ENCODE results near the gene MRPS5.

Gene MRPS5

DNA sequence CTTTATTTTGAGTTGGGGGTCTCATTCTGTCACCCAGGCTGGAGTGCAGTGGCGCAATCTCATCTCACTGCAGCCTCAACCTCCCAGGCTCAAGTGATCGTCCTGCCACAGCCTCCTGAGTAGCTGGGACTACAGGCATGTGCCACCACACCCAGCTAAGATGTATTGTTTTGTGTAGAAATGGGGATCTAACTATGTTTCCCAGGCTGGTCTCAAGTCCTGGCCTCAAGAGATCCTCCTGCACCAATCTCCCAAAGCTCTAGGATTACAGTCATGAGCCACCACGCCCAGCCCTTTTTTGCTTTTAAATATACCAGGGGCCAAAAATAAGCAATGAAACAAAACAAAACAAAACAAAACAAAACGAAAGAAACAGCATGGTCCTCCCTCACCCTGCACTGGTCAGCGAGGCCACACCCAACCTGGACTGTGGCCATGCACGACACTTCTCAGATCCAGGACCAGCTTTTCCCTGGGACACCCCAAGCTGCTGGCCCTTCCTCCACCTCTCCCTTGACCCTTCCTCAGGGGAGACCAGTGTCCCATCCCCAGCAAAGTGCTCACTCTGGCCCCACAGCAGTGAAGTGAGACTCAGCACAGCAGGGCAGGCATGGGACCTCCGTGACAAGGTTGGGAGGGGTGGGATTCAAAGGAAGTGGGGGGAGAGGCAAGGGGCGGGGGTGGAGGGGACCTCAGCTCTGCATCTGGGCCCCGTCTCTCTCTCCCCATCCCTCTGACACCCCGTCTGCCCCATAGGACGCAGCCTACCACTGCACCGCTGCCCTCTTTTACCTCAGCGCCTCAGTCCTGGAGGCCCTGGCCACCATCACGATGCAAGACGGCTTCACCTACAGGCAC, 72.6 kb downstream of the MRPS5 start:
- no peaks in the 10 kb centered on the region for H3K79me2 ChIP-seq (ENCODE audit: insufficient read depth, low read length)
- no peaks in the 10 kb centered on the region for H3K9me2 ChIP-seq (replicated peaks; ENCODE audit: low read depth, low read length)
- H4K20me1 ChIP-seq (ENCODE audit: insufficient read depth, low read length, poor library complexity, severe bottlenecking), result no peaks in the 10 kb centered on the region
- no peaks in the 10 kb centered on the region for H3F3A ChIP-seq (ENCODE audit: low read depth)
- H3K27me3 ChIP-seq (ENCODE audit: insufficient read depth, low read length, poor library complexity, severe bottlenecking), result no peaks in the 10 kb centered on the region
- H2AFZ ChIP-seq (ENCODE audit: low read length), result no peak overlapping the region
- no peak overlapping the region for H3K4me2 ChIP-seq (ENCODE audit: low read depth, low read length, poor library complexity, severe bottlenecking)
- no peaks in the 10 kb centered on the region for H3K4me1 ChIP-seq (ENCODE audit: insufficient read depth, low read length, poor library complexity, severe bottlenecking)
- H3K9ac ChIP-seq (ENCODE audit: low read depth, low read length, poor library complexity, severe bottlenecking), result no peak overlapping the region
- H3K9me3 ChIP-seq (ENCODE audit: insufficient read depth, low read depth, low read length), result no peaks in the 10 kb centered on the region
- H3K36me3 ChIP-seq (ENCODE audit: insufficient read depth, low read length), result no peaks in the 10 kb centered on the region
- no peak for TF ChIP-seq EZH2phosphoT487 (IDR thresholded peaks at IDR 0.05; ENCODE audit: borderline replicate concordance)
- TF ChIP-seq, protein P1, sequence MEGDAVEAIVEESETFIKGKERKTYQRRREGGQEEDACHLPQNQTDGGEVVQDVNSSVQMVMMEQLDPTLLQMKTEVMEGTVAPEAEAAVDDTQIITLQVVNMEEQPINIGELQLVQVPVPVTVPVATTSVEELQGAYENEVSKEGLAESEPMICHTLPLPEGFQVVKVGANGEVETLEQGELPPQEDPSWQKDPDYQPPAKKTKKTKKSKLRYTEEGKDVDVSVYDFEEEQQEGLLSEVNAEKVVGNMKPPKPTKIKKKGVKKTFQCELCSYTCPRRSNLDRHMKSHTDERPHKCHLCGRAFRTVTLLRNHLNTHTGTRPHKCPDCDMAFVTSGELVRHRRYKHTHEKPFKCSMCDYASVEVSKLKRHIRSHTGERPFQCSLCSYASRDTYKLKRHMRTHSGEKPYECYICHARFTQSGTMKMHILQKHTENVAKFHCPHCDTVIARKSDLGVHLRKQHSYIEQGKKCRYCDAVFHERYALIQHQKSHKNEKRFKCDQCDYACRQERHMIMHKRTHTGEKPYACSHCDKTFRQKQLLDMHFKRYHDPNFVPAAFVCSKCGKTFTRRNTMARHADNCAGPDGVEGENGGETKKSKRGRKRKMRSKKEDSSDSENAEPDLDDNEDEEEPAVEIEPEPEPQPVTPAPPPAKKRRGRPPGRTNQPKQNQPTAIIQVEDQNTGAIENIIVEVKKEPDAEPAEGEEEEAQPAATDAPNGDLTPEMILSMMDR (conservative IDR thresholded peaks at IDR 0.05; ENCODE audit: low read length), result no peak
- no peak overlapping the region for H3K4me3 ChIP-seq (ENCODE audit: low read length, poor library complexity, severe bottlenecking)

DNA sequence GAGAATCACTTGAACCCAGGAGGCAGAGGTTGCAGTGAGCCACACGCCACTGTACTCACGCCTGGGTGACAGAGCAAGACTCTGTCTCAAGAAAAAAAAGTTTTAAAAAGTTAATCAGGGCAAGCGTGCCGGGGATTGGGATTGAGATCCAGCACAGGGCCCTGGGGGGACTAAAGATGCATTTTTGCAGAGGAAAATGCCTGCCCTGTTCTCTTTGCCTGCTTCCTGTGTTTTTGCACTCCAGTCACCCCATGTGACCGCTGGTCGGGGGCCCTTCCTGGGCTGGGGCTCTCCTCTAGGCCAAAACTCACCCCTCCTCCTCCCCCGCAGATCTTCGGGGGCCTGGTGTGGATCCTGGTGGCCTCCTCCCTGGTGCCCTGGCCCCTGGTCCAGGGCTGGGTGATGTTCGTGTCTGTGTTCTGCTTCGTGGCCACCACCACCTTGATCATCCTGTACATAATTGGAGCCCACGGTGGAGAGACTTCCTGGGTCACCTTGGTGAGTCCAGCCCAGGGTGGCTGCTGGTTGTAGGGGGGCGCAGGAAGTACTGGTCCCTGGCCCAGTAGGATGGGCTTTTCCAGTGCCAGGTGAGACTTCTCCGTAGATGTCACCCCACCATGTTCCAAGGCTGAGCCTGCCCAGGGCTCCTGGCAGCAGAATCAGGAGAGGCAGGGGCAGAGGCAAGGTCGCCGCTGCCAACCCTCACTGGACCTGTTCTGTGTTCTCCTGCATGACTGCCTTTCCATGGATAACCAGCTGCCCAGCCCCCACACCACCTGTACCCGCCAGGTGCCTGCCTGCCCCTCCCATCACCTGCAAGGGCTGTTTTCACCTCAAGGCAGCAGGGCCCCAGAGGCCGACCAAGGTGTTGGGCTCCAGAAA, 73.7 kb downstream of the MRPS5 start:
- Histone ChIP-seq H3K4me2 (ENCODE audit: low read depth, low read length, poor library complexity, severe bottlenecking) (no peak overlapping the region), H3F3A (ENCODE audit: low read depth) (no peaks in the 10 kb centered on the region), H3K9me3 (ENCODE audit: insufficient read depth, low read depth, low read length) (no peaks in the 10 kb centered on the region), H3K79me2 (ENCODE audit: insufficient read depth, low read length) (no peaks in the 10 kb centered on the region), H3K27me3 (ENCODE audit: insufficient read depth, low read length, poor library complexity, severe bottlenecking) (no peaks in the 10 kb centered on the region), H3K36me3 (ENCODE audit: insufficient read depth, low read length) (no peaks in the 10 kb centered on the region), H2AFZ (ENCODE audit: low read length) (no peak overlapping the region), H3K9ac (ENCODE audit: low read depth, low read length, poor library complexity, severe bottlenecking) (no peak overlapping the region), H3K9me2 (replicated peaks; ENCODE audit: low read depth, low read length) (no peaks in the 10 kb centered on the region), H3K4me1 (ENCODE audit: insufficient read depth, low read length, poor library complexity, severe bottlenecking) (no peaks in the 10 kb centered on the region), H3K4me3 (ENCODE audit: low read length, poor library complexity, severe bottlenecking) (no peak overlapping the region), H4K20me1 (ENCODE audit: insufficient read depth, low read length, poor library complexity, severe bottlenecking) (no peaks in the 10 kb centered on the region)
- TF ChIP-seq, protein P1 (conservative IDR thresholded peaks at IDR 0.05; ENCODE audit: low read length), result no peak
- TF ChIP-seq EZH2phosphoT487 (IDR thresholded peaks at IDR 0.05; ENCODE audit: borderline replicate concordance), result no peak

DNA sequence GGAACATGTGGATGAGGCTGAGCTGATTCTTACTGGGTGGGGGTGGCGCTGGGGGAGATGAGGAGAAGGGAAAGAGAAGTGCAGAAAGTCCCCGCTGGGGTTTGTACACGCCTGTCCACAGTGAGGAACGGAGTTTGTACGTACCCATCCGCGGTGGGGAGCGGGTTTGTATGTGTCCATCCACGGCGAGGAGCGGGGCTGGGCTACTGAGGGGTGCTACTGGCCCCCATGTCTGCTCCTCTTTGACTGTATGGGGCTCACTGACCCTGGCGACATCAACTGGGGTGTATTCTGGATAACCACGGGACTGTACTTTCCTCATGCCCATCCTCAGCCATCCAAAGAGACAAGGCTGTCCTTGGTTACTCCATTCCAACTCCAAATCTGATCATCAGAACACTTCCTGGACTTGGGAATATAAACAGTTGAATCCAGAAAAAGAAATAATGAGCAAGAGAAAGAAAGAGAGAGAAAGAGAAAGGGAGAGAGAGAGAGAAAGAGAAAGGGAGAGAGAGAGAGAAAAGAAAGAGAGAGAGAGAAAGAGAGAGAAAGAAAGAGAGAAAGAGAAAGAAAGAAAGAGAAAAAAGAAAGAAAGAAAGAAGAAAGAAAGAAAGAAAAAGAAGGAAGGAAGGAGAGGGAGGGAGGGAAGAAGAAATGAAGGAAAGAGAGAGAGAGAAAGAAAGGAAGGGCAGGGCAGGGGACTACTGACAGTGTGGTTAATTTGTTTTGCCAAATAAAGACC, 75.1 kb downstream of the MRPS5 start:
- H3K9ac ChIP-seq (ENCODE audit: low read depth, low read length, poor library complexity, severe bottlenecking), result no peak overlapping the region
- H3F3A ChIP-seq (ENCODE audit: low read depth), result no peaks in the 10 kb centered on the region
- H3K9me3 ChIP-seq (ENCODE audit: insufficient read depth, low read depth, low read length), result no peaks in the 10 kb centered on the region
- no peaks in the 10 kb centered on the region for H3K4me1 ChIP-seq (ENCODE audit: insufficient read depth, low read length, poor library complexity, severe bottlenecking)
- no peaks in the 10 kb centered on the region for H3K79me2 ChIP-seq (ENCODE audit: insufficient read depth, low read length)
- H3K4me3 ChIP-seq (ENCODE audit: low read length, poor library complexity, severe bottlenecking), result no peak overlapping the region
- no peaks in the 10 kb centered on the region for H3K36me3 ChIP-seq (ENCODE audit: insufficient read depth, low read length)
- no peak overlapping the region for H2AFZ ChIP-seq (ENCODE audit: low read length)
- no peak overlapping the region for H3K4me2 ChIP-seq (ENCODE audit: low read depth, low read length, poor library complexity, severe bottlenecking)
- H3K27me3 ChIP-seq (ENCODE audit: insufficient read depth, low read length, poor library complexity, severe bottlenecking), result no peaks in the 10 kb centered on the region
- no peaks in the 10 kb centered on the region for H4K20me1 ChIP-seq (ENCODE audit: insufficient read depth, low read length, poor library complexity, severe bottlenecking)
- no peaks in the 10 kb centered on the region for H3K9me2 ChIP-seq (replicated peaks; ENCODE audit: low read depth, low read length)
- TF ChIP-seq, protein P1 (conservative IDR thresholded peaks at IDR 0.05; ENCODE audit: low read length), result no peak
- TF ChIP-seq EZH2phosphoT487 (IDR thresholded peaks at IDR 0.05; ENCODE audit: borderline replicate concordance), result no peak
